ENCODE results near the gene TNNI3K.
"Not testable (repeated sequence)": the region's sequence is repeated elsewhere in the genome, so short reads cannot be mapped to it uniquely, and the experiment has no call there.

Gene TNNI3K

GRCh38 chr1:74245168-74245772 lies 10.1 kb downstream of the TNNI3K start:
- H3K4me3 ChIP-seq (ENCODE audit: low read depth, low read length), result no peak overlapping the region

GRCh38 chr1:74246315-74246714 lies 11.1 kb downstream of the TNNI3K start:
- TF ChIP-seq CTCF (IDR thresholded peaks at IDR 0.05; ENCODE audit: low read depth, low read length), result no peak
- no peak overlapping the region for H3K4me3 ChIP-seq (ENCODE audit: low read depth, low read length)

More at GRCh38 chr1:74245168-74245772, 10.1 kb downstream of the TNNI3K start:
- TF ChIP-seq CTCF (IDR thresholded peaks at IDR 0.05; ENCODE audit: low read depth, low read length), result no peak

- no peak overlapping the region for H3K4me3 ChIP-seq (ENCODE audit: low read depth, low read length)
- no peak for TF ChIP-seq CTCF (IDR thresholded peaks at IDR 0.05; ENCODE audit: low read depth, low read length)
These were observed 12.8 kb downstream of the TNNI3K start for GRCh38 chr1:74247881-74248528.

GRCh38 chr1:74253243-74253824 lies 18.1 kb downstream of the TNNI3K start:
- not testable (repeated sequence) for H3K4me3 ChIP-seq (ENCODE audit: low read depth, low read length)

- no peak for TF ChIP-seq CTCF (IDR thresholded peaks at IDR 0.05; ENCODE audit: low read depth, low read length)
- H3K4me3 ChIP-seq (ENCODE audit: low read depth, low read length), result no peak overlapping the region
These were observed 30.8 kb downstream of the TNNI3K start for GRCh38 chr1:74266001-74266400.

- no peak for TF ChIP-seq CTCF (IDR thresholded peaks at IDR 0.05; ENCODE audit: low read depth, low read length)
These were observed 36.3 kb downstream of the TNNI3K start for GRCh38 chr1:74271503-74271902.

GRCh38 chr1:74280642-74281396 lies 45.6 kb downstream of the TNNI3K start:
- TF ChIP-seq CTCF (IDR thresholded peaks at IDR 0.05; ENCODE audit: low read depth, low read length), result no peak
- no peak overlapping the region for H3K4me3 ChIP-seq (ENCODE audit: low read depth, low read length)

More at GRCh38 chr1:74271503-74271902, 36.3 kb downstream of the TNNI3K start:
- no peak overlapping the region for H3K4me3 ChIP-seq (ENCODE audit: low read depth, low read length)
